ENCODE results near the gene DUOXA2. TPM values are rescaled to one million over a fixed set of nuclear protein-coding genes. Genes with fewer than 3 reads are reported as not detected.

The DUOXA2 gene
- total RNA-seq, 4 donors from 2014 or later: 11.8 to 48.4 (median 27.0) TPM

DNA sequence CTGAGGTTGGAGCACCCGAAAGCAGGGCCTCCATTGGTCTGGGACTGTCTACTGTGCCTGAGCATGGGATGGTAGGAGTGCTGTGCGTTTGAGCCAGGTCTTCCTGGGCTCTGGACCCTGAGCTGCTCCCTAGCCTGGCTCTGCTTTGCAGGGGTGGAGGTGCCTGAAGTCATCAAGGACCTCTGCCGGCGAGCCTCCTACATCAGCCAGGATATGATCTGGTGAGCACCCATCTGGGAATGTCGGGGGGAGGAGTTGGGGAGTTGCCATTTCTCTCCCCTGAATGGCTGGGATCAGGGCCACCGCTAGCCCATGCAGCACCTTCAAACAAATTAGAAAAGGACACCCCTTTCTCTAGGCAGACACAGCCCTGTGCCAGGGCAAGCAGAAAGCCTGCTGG, 36.4 kb downstream of the DUOXA2 start:
- Histone ChIP-seq H3K27me3 (no peaks in the 10 kb centered on the region), H3K36me3 (peaks cover 34 to 42% of the 10 kb centered on the region in 2 donors), H3K9me3 (no peaks in the 10 kb centered on the region), H3K4me3 (replicated peaks in 1 of 3) (no peak overlapping the region), H3K4me1 (no peaks in the 10 kb centered on the region), H3K27ac (no peak overlapping the region)
- TF ChIP-seq, protein P1, sequence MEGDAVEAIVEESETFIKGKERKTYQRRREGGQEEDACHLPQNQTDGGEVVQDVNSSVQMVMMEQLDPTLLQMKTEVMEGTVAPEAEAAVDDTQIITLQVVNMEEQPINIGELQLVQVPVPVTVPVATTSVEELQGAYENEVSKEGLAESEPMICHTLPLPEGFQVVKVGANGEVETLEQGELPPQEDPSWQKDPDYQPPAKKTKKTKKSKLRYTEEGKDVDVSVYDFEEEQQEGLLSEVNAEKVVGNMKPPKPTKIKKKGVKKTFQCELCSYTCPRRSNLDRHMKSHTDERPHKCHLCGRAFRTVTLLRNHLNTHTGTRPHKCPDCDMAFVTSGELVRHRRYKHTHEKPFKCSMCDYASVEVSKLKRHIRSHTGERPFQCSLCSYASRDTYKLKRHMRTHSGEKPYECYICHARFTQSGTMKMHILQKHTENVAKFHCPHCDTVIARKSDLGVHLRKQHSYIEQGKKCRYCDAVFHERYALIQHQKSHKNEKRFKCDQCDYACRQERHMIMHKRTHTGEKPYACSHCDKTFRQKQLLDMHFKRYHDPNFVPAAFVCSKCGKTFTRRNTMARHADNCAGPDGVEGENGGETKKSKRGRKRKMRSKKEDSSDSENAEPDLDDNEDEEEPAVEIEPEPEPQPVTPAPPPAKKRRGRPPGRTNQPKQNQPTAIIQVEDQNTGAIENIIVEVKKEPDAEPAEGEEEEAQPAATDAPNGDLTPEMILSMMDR (IDR thresholded peaks at IDR 0.05): no peak
- no peak for TF ChIP-seq POLR2A (IDR thresholded peaks at IDR 0.05)
- no peak for DNase-seq
- WGBS, 2 donors: 85 to 88% methylated on average over 4 to 6 of the region's 6 CpGs
- intact Hi-C loops (cut with DNase I): no loop called here

DNA sequence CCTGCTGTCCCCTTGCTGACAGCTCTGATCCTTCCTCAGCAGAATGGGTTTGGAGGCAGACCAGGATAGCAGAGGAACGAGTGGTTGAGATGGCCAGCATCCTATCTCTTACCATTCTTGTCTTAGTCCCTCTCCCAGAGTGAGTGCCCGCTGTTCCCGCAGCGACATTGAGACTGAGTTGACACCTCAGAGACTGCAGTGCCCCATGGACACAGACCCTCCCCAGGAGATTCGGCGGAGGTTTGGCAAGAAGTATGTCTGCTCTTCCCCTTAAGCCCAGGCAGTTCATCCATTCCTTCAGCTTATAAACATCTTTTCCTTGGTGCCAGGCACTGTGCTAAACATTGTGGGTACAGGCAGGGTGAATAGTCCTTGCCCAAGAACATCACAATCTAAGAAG, 36.9 kb downstream of the DUOXA2 start:
- H3K27ac ChIP-seq: no peak overlapping the region
- H3K4me1 ChIP-seq: no peaks in the 10 kb centered on the region
- no peaks in the 10 kb centered on the region for H3K27me3 ChIP-seq
- peaks cover 38 to 42% of the 10 kb centered on the region in 2 donors for H3K36me3 ChIP-seq
- WGBS, 2 donors: 90 to 93% methylated on average over 6 of the region's 6 CpGs
- TF ChIP-seq, protein P1 (IDR thresholded peaks at IDR 0.05): no peak
- TF ChIP-seq POLR2A (IDR thresholded peaks at IDR 0.05): no peak
- intact Hi-C loops (cut with DNase I): no loop called here
- no peak for DNase-seq
- H3K9me3 ChIP-seq: no peaks in the 10 kb centered on the region
- no peak overlapping the region for H3K4me3 ChIP-seq (replicated peaks in 1 of 3)

DNA sequence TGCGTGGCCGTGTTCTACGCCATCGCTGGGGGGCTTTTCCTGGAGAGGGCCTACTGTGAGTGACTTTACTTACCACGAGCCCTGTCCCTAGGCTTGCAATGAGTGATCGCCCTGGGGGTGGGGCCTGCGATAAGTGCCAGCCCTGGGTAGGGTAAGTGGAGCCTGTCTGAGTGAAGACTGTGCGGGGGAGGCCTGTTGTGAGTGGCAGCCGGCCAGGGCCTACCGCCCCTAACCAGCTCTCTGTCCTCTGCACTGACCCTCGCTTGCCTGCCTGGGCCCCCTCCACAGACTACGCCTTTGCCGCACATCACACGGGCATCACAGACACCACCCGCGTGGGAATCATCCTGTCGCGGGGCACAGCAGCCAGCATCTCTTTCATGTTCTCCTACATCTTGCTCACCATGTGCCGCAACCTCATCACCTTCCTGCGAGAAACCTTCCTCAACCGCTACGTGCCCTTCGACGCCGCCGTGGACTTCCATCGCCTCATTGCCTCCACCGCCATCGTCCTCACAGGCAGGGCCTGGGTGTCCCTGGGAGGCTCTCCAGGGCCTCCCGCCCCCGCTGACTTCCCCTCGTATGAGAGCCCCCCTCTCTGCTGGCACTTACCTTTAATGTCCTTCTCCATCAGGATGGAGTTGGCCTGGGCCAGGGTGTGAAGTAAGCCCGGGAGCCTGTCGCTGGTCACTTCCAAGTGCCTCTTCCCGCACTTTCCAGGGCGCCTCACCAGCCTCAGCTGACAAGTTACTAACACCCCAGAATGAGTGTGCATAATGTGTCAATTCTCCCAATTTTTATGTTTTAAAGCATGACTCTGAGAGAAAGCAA, 38.1 kb downstream of the DUOXA2 start:
- intact Hi-C loops (cut with DNase I): no loop called here
- peaks cover 37 to 39% of the 10 kb centered on the region in 2 donors for H3K36me3 ChIP-seq

DNA sequence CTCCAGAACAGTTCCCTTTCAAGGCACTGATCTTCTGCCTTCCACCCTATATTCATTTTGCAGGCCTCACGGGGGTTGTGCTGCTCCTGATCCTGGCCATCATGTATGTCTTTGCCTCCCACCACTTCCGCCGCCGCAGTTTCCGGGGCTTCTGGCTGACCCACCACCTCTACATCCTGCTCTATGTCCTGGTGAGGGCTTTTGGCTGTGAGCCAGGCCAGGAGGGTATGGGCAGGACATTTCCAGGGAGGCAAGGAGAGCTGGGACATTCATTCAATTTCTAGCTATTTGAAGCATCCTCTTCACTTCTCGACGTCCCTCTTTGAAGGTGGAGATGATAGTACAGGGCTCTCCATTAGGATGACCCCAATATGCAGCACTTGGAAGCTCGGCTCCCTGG, 41.6 kb downstream of the DUOXA2 start:
- WGBS, 2 donors: 77% methylated on average over 8 of the region's 8 CpGs
- intact Hi-C loops (cut with DNase I): no loop called here
- TF ChIP-seq POLR2A (IDR thresholded peaks at IDR 0.05): no peak
- TF ChIP-seq, protein P1 (IDR thresholded peaks at IDR 0.05): no peak
- no peaks in the 10 kb centered on the region for H3K9me3 ChIP-seq
- H3K4me3 ChIP-seq (replicated peaks in 1 of 3): no peak overlapping the region
- peaks cover 32 to 33% of the 10 kb centered on the region in 2 donors for H3K36me3 ChIP-seq
- no peak overlapping the region for H3K27ac ChIP-seq
- no peaks in the 10 kb centered on the region for H3K4me1 ChIP-seq
- DNase-seq: no peak
- H3K27me3 ChIP-seq: no peaks in the 10 kb centered on the region

More for the DNA sequence above, 38.1 kb downstream of the DUOXA2 start:
- WGBS, 2 donors: 94 to 95% methylated on average over 33 to 34 of the region's 36 CpGs
- Histone ChIP-seq H3K4me1 (no peaks in the 10 kb centered on the region), H3K27me3 (no peaks in the 10 kb centered on the region), H3K9me3 (no peaks in the 10 kb centered on the region), H3K27ac (no peak overlapping the region), H3K4me3 (replicated peaks in 1 of 3) (no peak overlapping the region)
- TF ChIP-seq, protein P1 (IDR thresholded peaks at IDR 0.05): no peak
- no peak for TF ChIP-seq POLR2A (IDR thresholded peaks at IDR 0.05)
- DNase-seq: no peak

DNA sequence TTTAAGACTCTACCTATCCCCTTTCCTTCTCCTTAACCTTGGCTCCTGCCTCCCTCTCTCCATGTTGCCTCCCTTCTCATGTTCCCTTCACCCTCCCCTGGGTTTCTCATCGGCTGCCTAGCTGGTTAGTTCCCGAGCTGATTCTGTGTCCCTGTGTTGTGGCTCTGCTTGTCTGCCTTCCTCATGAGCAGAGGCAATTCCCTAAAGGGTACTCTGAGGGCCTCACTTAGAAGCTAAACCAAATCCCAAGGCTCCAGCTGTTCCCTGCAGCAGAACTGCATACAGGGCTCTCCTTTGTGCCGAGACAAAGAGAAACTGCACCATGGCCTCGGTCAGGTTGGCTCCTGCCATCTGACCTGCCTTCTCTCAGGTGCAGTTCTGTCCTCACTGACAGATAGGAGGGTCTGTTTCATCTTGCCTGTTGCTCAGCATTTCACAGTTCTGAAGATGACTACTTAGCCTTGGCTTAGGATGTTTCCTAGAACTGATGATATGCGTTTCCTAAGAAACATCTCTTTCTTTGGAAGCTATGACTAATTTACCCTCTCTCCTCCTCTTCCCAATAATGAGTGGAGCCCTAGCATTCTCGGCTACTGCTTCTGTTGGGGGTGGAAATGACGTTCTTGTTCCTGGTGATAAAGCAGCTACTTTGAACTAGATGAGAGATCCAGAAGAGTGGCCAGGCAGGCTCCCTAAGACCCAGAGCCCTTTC, 42.8 kb downstream of the DUOXA2 start:
- Histone ChIP-seq H3K27me3 (no peaks in the 10 kb centered on the region), H3K36me3 (peaks cover 27 to 29% of the 10 kb centered on the region in 2 donors), H3K4me1 (no peaks in the 10 kb centered on the region), H3K27ac (no peak overlapping the region), H3K4me3 (replicated peaks in 1 of 3) (no peak overlapping the region), H3K9me3 (no peaks in the 10 kb centered on the region)
- no peak for DNase-seq
- intact Hi-C loops (cut with DNase I): no loop called here
- 77 to 92% methylated on average over 7 of the region's 7 CpGs for WGBS, 2 donors
- TF ChIP-seq POLR2A (IDR thresholded peaks at IDR 0.05): no peak
- TF ChIP-seq, protein P1 (IDR thresholded peaks at IDR 0.05): no peak

Measured in thyroid gland (tissue), 4 donors.